H1 (cell line): ENCODE results near the gene RSBN1. TPM values are rescaled to one million over a fixed set of nuclear protein-coding genes. Genes with fewer than 3 reads are reported as not detected.

Experiments
- CHD1 ChIP-seq: IDR thresholded peaks from 2 replicates; pipeline ENCODE4 v1.6.1; 2012; ENCODE audit warnings: low read depth, low read length, improper control_type of control experiment
- CHD7 ChIP-seq: fragments of 300-600 bp; sonication (generic); IDR thresholded peaks from 2 replicates; pipeline ENCODE4 v1.7.1; 2012; ENCODE audit warnings: low read length, moderate library complexity, mild to moderate bottlenecking, inconsistent platforms; ENCODE audit not compliant: insufficient replicate concordance
- E2F6 ChIP-seq: IDR thresholded peaks from 2 replicates; pipeline ENCODE4 v1.6.1; 2012; ENCODE audit warnings: inconsistent platforms
- EP300 ChIP-seq, 2 experiments: IDR thresholded peaks; 1 replicate in 1 of 2; 2 replicates in 1 of 2; pipeline ENCODE4 v1.6.1; 2011 to 2012; ENCODE audit warnings: low read depth in 2 of 2, low read length in 2 of 2, mild to moderate bottlenecking in 2 of 2, borderline replicate concordance in 1 of 2, inconsistent platforms in 1 of 2, moderate library complexity in 1 of 2
- EZH2 ChIP-seq: fragments of 200-600 bp; sonication (generic); IDR thresholded peaks from 2 replicates; pipeline ENCODE4 v1.7.1; 2012; ENCODE audit warnings: low read depth, mild to moderate bottlenecking, moderate library complexity, low read length, inconsistent platforms; ENCODE audit not compliant: severe bottlenecking
- FOSL1 ChIP-seq: IDR thresholded peaks from 2 replicates; pipeline ENCODE4 v1.6.1; 2011; ENCODE audit warnings: mild to moderate bottlenecking, low read depth, low read length, moderate library complexity; ENCODE audit not compliant: insufficient read depth
- JUND ChIP-seq: IDR thresholded peaks from 2 replicates; pipeline ENCODE4 v1.6.1; 2011; ENCODE audit warnings: mild to moderate bottlenecking, improper control_type of control experiment, low read length
- MAX ChIP-seq: IDR thresholded peaks from 2 replicates; pipeline ENCODE4 v1.6.1; 2012; ENCODE audit warnings: inconsistent platforms
- POLR2A ChIP-seq, 2 experiments: IDR thresholded peaks; 1 replicate in 1 of 2; 2 replicates in 1 of 2; pipeline ENCODE4 v1.6.1; 2011; ENCODE audit warnings: low read depth in 2 of 2, low read length in 2 of 2, mild to moderate bottlenecking in 2 of 2; ENCODE audit errors: control extremely low read depth in 1 of 2
- polyA plus RNA-seq, 7 experiments: library from polyadenylated mRNA; depleted of rRNA in 3 of 7; stranded (reverse) in 5 of 7; unstranded in 2 of 7; fragments of >200 nt in 5 of 7; fragments of 200-250 nt in 2 of 7; gene quantifications; 1 replicate in 5 of 7; 2 replicates in 1 of 7; 4 replicates in 1 of 7; pipeline versions ENCODE4 v1.2.1 to v1.2.3, GENCODE V29; 2011 to 2013; ENCODE audit warnings: missing spikeins in 2 of 7, mixed read lengths in 2 of 7
- total RNA-seq: library from RNA; stranded (reverse); fragmentation: NEBNext Ultra II Directional; extraction: Animal tissue kit (Norgen Biotek cat#: 25700); gene quantifications from 2 replicates; pipeline ENCODE4 v1.2.1, GENCODE V29; 2021

The RSBN1 gene
- total and polyA plus RNA-seq, 2 of the 8 experiments (the other 6 are each of a cell fraction or from before 2014, with no cell fraction given), result 4.2 to 17.6 TPM

- TF ChIP-seq CHD7 (no peak), CHD1 (no peak), POLR2A (IDR thresholded peaks at IDR 0.05; ENCODE audit: control extremely low read depth in 1 of 2, low read depth in 2 of 2, low read length in 2 of 2) (no peak), EP300 (IDR thresholded peaks at IDR 0.05; ENCODE audit: borderline replicate concordance in 1 of 2, low read depth in 2 of 2, low read length in 2 of 2) (no peak), JUND (no peak), E2F6 (no peak), FOSL1 (no peak), MAX (no peak), EZH2 (no peak)
- TF ChIP-seq, all 59 proteins: peak for 0
Measured at GRCh38 chr1:113800487-113800886, 11.8 kb downstream of the RSBN1 start (continued).
